Activated CD4-positive, alpha-beta T cell treated with anti-CD3 and anti-CD28 coated beads for 1 hour (primary cell): ENCODE data around the gene ZRSR2.

Experiments used
- DNase-seq: peaks from one replicate; pipeline ENCODE4 v3.0.0-alpha.2; 2020

The ZRSR2 gene

GRCh38 chrX:15854080-15854655 is 63.9 kb downstream of the ZRSR2 start:
- DNase-seq: peak; percentile 12

DNA sequence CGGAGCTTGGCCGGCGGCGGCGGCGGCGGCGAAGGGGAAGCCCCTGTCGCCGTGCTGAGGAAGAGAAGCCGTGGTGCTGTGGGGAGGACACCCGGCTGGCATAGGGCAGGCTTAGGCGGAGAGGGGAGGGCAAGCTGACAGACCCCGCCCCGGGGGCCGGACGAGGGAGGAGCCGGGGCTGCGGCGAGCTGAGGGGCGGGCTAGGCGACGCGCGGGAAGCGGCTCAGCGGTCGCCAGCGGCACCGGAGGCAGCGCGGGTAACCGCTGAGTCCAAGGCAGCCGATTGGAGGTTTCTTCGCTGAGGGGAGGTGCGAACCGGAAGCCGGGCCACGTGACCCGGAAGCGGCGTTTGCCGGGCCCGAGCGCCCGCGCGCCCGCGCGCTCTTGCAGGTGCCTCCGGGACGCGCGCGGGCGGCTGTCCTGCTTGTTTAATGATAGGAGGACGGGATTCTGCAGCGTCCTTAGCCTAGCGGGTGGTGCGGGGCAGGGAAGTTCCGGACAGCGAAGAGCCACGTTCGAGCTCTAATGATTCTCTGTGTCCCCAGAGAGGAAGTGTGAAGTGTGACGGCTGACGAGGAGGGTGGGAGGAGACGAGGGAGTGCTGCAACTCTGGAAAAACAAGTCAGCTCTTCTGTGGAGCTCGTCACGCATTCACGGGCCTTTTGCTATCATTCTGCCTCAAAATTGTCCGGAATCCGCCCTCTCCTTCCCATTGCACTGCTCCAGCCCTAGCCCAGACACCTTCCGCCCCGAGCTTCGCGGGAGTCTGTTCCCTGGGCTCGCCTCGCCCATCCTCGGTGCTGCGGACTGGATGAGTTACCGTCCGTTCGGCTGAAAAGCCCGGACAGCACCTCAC is 64.7 kb downstream of the ZRSR2 start, which contains the start of gene AP1S2:
Gene AP1S2, minus strand, starts transcription at position 102 of the 856 bp plus-strand sequence. CDS start 2,289 bp downstream, outside the sequence.
- peak; percentile 88 for DNase-seq

DNA sequence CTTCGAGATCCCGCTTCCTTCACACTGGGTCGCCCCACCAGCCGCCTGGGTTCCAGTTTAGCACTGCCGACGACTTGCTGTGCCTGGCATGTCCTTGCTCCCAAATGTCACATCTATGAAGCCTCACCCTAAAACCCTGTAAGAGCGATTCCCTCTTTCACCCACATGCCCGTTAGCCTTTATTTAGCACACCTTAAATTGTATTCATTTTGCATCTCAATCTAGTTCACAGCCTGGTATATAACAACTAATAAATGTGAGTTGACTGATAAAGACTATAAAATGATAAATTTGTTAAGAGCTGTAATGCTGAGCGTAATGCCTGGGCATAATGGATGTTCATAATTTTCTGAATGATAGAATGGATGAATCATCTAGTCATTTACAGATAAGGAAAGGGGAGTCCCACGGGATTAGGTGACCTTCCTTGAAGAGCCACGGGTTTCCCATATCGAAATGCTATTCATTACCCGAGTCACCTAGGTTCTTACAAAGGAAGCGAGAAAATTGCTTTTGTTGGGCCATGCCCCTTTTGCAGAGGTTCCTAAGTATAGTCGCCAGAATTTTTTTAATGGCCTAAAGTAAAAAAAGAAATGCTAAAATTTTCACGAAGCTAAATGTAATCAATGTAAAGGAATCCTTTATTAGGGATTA is 65.4 kb downstream of the ZRSR2 start:
- DNase-seq: no peak

DNA sequence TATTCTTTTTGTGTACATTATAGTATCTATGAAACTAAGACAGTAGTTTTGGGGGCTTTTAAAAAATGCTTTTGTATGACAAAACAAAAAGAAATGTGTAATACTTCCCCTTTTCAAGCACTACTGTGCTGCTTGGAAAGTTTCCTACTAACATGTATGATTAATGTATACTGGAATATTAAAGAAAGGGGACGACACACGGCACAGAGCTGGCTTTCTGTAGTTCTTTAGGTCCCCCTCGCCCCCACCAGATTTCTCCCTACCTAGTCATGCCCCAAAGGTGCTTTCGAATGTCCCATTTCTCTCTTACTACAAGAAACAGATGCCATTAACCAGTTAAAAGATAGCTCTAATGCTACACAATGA is 65.9 kb downstream of the ZRSR2 start:
- no peak for DNase-seq

DNA sequence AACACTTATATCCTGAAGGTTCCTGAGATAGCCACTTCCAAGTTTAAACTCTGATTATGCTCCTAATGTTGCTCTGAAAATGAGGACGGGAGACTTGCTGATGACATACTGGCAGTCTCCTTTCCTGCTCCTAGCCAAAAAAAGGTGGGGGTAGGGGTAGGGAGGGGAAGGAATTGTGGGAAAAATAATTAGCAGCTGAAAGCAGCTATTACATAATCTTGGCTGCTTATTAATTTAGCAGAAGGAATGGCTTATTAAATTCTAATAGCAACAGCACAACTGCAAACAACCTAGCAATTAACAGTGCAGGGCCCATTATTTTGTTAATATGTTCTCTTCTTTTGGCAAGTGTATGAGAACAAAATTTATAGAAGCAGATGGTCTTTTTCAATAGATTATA is 66.4 kb downstream of the ZRSR2 start:
- no peak for DNase-seq

DNA sequence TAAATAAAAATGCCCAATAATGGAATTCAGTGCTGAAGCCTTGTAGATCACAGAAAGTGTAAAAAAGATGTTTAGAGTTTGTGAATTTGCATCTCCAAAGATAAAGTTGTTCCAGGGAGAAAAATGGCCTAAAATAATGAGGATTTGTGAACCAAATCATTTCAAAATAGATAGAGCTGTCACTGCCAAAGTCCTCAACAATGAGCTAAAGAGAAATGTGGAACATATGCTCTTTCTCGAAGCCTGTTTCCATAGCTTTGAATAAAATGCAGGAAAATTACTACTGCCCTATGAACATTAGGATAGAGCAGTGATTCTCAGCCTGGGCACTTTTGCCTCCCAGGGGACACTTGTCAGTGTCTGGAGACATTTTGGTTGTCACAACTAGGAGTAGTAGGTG is 67.8 kb downstream of the ZRSR2 start:
- no peak for DNase-seq

GRCh38 chrX:15860921-15861320 is 70.6 kb downstream of the ZRSR2 start:
- DNase-seq: no peak

- no peak for DNase-seq
Measured at GRCh38 chrX:15864023-15864422, 73.7 kb downstream of the ZRSR2 start.

- DNase-seq: no peak
Measured at GRCh38 chrX:15864629-15865028, 74.3 kb downstream of the ZRSR2 start.

GRCh38 chrX:15866147-15866546 is 75.9 kb downstream of the ZRSR2 start:
- no peak for DNase-seq

- DNase-seq: no peak
Measured at GRCh38 chrX:15869695-15870094, 79.4 kb downstream of the ZRSR2 start.

- DNase-seq: no peak
Measured at GRCh38 chrX:15870310-15870709, 80.0 kb downstream of the ZRSR2 start.
